CD1c-positive myeloid dendritic cell (primary cell): Measurements from ENCODE around the gene CTXND1.

Experiments used
- DNase-seq: peaks from one replicate; pipeline ENCODE4 v3.0.0-alpha.2; 2016; ENCODE audit errors: extremely low spot score

CTXND1 gene

GRCh38 chr15:80210611-80211573 lies 41.1 kb downstream of the CTXND1 start:
- DNase-seq: peak; percentile 6

DNA sequence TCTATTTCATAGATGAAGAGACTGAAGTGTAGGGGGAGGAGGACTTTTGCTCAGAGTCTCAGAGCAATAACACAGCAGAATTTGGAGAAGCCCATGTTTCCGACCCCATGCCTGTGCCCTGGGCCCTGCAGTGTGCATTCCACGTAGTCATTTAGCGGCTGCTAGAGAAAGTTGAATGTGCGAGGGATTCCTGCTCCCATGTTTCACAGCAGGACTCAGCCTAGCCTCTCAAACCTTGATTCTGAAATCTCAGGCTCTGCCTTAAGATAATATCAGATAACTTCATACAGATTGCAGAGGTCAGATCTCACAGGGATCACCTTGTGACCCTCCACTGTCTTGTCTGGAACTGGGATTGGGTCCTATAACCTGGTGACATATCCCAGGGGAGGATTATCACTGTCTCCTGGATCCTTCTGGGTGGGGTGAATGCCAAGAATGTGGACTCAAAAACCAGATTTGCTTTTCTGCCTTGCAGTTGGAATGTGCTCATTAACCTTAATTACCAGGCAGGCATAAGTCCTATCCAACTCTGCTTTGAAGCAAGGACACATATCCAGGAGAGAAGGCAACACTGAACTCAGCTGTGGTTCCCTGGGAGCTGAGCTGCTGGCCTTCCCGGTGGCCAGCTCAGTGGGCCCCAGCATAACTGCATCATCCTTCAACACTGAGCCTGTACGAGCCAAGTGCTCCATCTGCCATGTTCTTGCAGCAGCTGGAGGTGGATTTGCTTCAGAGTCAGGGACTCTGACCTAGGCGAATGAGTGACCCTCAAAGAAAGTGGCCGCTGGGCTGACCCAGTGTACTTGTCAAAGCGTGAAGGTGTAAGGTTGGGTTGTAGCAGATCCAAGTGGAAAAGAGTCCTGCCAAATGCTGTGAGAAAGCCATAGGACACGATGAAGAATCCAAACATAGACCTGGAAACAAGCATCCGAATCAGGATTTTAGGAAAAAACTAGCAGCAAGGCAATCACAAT lies 43.0 kb downstream of the CTXND1 start:
- no peak for DNase-seq

DNA sequence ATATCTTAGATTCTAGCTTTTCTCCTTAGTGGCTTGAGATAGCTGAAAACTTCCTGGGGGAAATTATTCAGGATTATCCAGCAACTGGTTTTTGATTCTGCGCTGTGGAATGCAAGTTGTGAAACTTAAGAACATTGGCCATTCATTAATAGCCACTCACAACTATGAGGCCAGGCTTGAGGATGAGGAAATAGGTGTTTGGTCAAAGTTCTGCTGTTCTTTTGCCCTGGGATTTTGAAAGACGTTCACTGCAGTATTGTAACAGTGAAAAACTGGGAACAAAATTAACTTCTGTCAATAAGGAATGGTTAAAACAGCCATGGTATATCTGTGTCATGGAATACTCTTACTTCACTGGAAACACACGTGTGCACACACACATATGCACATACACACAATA lies 44.1 kb downstream of the CTXND1 start:
- no peak for DNase-seq

DNA sequence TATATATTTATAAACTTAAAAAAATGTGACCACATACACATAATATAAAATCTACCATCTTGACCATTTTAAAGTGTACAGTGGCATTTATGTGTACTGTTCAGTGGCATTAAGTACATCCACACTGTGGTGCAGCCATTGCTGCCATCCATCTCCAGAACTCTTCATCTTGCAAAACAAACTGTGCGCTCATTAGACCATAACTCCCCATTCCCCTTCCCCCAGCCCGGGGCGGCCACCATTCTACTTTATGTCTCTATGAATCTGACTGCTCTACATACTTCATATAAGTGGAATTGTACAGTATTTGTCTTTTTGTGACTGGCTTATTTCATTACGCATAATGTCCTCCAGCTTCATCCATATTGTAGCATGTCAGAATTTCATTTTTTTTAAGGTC lies 47.8 kb downstream of the CTXND1 start:
- DNase-seq: no peak

DNA sequence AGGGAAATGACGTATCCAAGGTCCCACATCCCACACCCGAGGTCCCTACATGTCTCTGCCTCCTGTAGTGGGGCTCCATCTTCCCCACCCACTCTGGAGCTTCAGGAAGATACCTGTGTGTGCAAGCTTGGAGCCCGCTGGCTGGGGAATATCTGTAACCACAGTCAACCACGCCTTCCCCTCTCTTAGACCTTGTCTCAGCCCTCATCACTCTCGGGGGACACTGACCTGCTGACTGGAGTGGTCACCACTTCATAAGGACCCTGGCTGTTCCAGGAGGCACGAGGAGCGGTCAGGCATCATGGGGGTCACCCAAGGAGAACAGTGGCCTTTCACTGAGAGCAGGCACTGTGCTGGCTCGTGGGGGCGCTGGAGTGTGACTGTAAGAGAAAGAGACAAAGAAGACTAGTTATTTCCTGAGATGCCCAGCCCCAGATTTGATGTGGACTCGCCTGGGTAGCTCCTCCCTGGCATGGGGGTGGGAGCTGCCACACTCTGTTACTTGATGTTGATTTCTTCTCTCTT lies 48.6 kb downstream of the CTXND1 start:
- DNase-seq: no peak

- no peak for DNase-seq
Observed at GRCh38 chr15:80202641-80203360, 49.2 kb downstream of the CTXND1 start.

DNA sequence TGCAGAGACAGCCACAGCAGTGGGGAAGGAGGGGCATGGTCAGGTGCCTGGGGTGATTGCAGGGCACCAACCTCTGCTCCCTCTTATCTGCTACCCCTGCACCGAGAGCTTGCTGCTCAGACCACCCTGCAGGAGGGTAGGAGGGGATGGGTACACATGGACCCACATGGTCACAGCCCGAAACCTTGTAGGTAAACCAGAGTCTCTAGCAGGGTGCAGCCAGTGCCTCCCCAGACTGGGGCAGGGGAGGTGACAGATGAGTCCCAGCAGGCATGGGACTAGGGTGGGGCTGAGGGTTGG lies 50.0 kb downstream of the CTXND1 start:
- no peak for DNase-seq

DNA sequence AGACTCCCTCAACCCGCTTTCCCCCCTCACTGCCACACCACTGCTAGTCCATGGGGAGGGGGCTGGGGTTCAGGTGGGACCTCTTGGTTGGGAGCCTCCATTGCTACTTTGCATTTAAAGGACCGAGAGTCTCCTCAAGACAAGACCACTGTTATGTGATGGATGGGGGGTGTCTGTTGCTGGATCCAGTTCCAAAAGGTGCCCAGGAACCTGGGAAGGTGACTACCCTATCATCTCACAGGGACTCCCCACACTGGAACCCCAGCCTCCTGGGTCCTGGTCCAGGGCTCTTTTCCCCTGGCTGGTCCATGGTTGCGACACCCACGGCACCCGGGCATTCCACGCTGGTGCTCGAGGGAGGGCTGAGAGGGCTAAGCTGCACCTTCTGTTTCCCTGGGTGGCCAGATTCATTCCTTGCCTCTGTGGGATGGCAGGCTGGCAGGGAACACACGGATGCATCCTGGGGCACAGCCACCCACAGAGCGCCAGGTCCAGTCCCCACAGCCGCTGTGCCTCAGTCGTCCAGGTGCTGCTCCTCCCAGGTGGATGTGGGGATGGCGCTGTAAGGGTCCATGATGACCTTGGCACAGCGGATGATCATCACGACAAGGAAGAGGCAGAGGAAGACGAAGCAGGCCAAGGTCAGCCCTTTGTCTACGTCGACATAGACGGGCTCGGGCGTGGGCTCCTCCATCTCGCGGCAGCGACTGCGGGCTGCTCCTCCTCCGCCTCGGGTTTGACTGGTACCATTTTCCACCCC lies 50.6 kb downstream of the CTXND1 start:
- DNase-seq: no peak

- DNase-seq: no peak
Observed at GRCh38 chr15:80199869-80200268, 52.1 kb downstream of the CTXND1 start.

DNA sequence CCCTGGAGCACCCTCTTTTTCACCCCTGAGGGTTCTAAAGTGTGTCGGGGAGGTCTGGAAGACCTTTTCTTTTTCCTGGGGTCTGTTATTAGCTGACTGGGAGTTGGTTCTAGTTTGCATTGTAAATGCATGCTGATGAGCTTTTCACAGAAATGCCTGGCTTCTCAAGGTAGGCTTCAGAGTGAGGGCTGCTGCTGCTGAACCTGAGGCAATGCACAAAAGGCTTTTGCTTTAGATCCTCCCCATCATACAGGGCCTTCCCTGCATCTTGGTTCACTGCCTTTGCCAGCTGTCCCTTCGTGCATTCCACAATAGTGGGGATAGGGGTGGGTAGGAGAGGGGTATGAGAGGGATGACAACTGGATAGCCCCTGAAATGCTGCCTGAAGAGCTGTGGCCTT lies 52.6 kb downstream of the CTXND1 start:
- no peak for DNase-seq

DNA sequence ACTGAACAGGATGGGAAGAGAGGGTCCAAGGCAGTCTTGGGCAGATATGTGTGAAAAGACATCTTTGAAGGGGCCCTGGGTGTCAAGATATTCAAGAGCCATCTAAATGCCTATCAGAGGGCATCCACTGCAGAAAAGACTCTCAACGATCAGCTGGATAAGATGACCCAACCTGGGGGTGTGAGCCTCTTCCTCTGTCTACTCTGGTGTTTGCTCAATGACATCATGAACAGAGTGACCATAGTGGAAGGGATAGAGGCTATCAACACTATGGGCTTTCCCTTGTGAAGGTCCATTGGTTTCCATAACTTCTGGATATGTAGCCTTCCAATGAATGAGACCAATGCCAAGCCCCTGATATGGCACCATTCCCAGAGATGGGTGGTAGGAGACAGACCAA lies 57.1 kb downstream of the CTXND1 start:
- no peak for DNase-seq

- no peak for DNase-seq
Observed at GRCh38 chr15:80194186-80194585, 57.8 kb downstream of the CTXND1 start.

- DNase-seq: no peak
Observed at GRCh38 chr15:80191897-80192595, 60.0 kb downstream of the CTXND1 start.

DNA sequence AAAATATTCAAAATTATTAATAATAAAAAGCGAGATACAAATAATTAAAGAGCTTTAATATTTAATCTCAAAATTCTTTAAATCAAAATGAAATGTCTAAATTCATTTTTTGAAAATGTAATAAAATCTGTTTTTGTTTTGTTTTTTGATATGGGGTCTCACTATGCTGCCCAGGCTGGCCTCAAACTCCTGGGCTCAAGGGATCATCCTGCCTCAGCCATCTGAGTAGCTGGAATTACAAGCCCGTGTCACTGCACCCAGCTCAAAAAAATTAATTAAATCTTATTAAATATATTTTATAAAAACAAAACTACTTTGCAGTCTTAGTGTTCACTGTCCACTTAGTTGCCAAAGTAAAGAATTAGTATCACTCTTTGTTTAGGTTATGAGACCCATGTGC lies 60.8 kb downstream of the CTXND1 start:
- DNase-seq: no peak

GRCh38 chr15:80188251-80188650 lies 63.8 kb downstream of the CTXND1 start:
- no peak for DNase-seq

GRCh38 chr15:80186597-80186996 lies 65.4 kb downstream of the CTXND1 start:
- no peak for DNase-seq

- DNase-seq: no peak
Observed at GRCh38 chr15:80186066-80186465, 65.9 kb downstream of the CTXND1 start.

GRCh38 chr15:80185152-80185551 lies 66.9 kb downstream of the CTXND1 start:
- DNase-seq: no peak

GRCh38 chr15:80184554-80184953 lies 67.5 kb downstream of the CTXND1 start:
- no peak for DNase-seq

DNA sequence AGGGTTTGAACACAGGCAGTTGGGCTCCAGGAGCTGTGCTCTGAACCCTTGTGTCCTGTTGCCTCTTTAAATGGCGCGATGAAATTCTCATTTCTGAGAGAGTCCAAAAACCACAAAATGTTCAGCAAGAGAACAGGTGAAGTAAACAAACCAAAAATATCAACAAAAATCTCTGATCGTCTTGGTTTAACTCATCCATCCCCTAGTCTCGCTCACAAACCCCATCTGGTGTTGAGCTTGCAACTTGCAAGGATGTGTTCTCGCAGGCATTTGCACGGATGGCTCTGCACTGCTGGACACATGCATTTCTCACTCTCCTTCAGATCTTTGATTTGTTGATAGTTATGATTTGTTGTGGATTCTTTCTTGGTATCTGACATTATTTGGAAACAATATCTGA lies 68.1 kb downstream of the CTXND1 start:
- DNase-seq: no peak
